ENCODE data around the gene NNMT. TPM values are rescaled to one million over a fixed set of nuclear protein-coding genes. Genes with fewer than 3 reads are reported as not detected.

Gene NNMT
- total RNA-seq, 1 experiment from 2014 or later = not detected

DNA sequence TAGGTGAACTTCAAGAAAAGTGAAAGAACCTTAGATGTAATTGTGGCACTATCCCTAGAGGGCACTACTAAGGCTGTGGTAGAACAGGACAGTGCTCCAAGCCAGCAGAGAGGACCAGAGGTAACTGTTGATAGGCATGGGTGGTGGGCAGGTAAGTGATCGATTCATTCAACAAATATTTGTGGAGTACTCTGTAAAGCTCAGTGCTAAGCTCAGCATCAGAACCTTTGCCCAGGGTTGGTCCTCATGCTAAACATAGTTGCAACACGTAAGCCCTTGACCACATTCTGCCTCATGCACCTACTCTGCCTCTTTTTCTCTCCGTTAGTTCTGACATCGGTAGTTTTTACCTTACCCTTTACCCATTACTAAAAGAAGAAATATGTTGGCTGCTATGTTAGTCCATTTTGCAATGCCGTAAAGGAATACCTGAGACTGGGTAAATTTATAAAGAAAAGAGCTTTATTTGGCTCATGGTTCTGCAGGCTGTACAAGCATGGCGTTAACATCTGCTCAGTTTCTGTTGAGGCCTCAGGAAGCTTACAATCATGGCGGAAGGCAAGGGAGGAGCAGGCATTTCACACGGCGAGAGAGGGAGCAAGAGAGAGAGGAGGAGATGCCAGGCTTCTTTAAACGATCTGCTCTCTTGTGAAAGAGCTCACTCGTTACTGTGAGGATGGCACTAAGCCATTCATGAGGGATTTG is 18.4 kb upstream of the NNMT start:
- no peak for DNase-seq
- no peak overlapping the region for H3T11ph ChIP-seq (ENCODE audit: low read length)
- H3K23ac ChIP-seq (ENCODE audit: insufficient read length, low read depth, low read length) = no peak overlapping the region
- no peak overlapping the region for H3K4ac ChIP-seq (ENCODE audit: low read depth, low read length)
- no peaks in the 10 kb centered on the region for H3K23me2 ChIP-seq (ENCODE audit: insufficient read length, low read depth, low read length, poor library complexity, severe bottlenecking)
- H3K14ac ChIP-seq (ENCODE audit: insufficient read depth, low read length) = no peak overlapping the region
- H2BK15ac ChIP-seq (ENCODE audit: low read depth, low read length) = no peak overlapping the region
- no peak overlapping the region for H2BK5ac ChIP-seq (ENCODE audit: insufficient read length, low read length)
- no peak overlapping the region for H2BK12ac ChIP-seq (ENCODE audit: insufficient read length, low read depth, low read length)
- H3K79me1 ChIP-seq (ENCODE audit: insufficient read depth, low read depth, low read length, poor library complexity, severe bottlenecking) = no peaks in the 10 kb centered on the region
- no peak overlapping the region for H3K27ac ChIP-seq (ENCODE audit: insufficient read length, low read depth, low read length)
- WGBS (ENCODE audit: extremely low coverage, insufficient read length, low lambda C conversion rate) = no CpG with 5 or more reads among the region's 11 CpGs
- no peak overlapping the region for H2BK120ac ChIP-seq (ENCODE audit: low read depth, low read length, poor library complexity, severe bottlenecking)
- Mint-ChIP-seq H3K4me3 (no peak overlapping the region), H3K4me1 (peaks cover 0 to 7% of the 10 kb centered on the region in 2 experiments; a peak in 2 of 4 replicates), H3K27me3 (ENCODE audit: low read depth) (peaks cover 24% of the 10 kb centered on the region), H3K27ac (no peak overlapping the region), H3K9me3 (no peaks in the 10 kb centered on the region), H3K36me3 (ENCODE audit: insufficient read depth in 1 of 3, low read depth in 3 of 3) (no peaks in the 10 kb centered on the region)
- no peaks in the 10 kb centered on the region for H3K9me3 ChIP-seq (ENCODE audit: control insufficient read depth, low read depth, low read length)
- no peak overlapping the region for H4K8ac ChIP-seq (replicated peaks; ENCODE audit: insufficient read length, low read depth, low read length)
- no peak overlapping the region for H3K18ac ChIP-seq (ENCODE audit: insufficient read length, low read depth, low read length)
- no peak overlapping the region for H2AFZ ChIP-seq (ENCODE audit: low read length)
- H2BK20ac ChIP-seq (ENCODE audit: low read depth, low read length, poor library complexity, severe bottlenecking) = no peak overlapping the region
- no peaks in the 10 kb centered on the region for H3K4me1 ChIP-seq (ENCODE audit: insufficient read depth, low read length)
- no peak overlapping the region for H2AK5ac ChIP-seq (ENCODE audit: insufficient read length, low read length)
- H4K91ac ChIP-seq (ENCODE audit: insufficient read length, low read depth, low read length) = no peak overlapping the region
- no peak overlapping the region for H3K9ac ChIP-seq (ENCODE audit: extremely low read depth, insufficient read length, low read length)
- no peak overlapping the region for H4K5ac ChIP-seq (ENCODE audit: insufficient read length, low read depth, low read length)
- H4K20me1 ChIP-seq (ENCODE audit: control insufficient read depth, insufficient read depth, insufficient read length) = no peaks in the 10 kb centered on the region
- TF ChIP-seq, protein P1, sequence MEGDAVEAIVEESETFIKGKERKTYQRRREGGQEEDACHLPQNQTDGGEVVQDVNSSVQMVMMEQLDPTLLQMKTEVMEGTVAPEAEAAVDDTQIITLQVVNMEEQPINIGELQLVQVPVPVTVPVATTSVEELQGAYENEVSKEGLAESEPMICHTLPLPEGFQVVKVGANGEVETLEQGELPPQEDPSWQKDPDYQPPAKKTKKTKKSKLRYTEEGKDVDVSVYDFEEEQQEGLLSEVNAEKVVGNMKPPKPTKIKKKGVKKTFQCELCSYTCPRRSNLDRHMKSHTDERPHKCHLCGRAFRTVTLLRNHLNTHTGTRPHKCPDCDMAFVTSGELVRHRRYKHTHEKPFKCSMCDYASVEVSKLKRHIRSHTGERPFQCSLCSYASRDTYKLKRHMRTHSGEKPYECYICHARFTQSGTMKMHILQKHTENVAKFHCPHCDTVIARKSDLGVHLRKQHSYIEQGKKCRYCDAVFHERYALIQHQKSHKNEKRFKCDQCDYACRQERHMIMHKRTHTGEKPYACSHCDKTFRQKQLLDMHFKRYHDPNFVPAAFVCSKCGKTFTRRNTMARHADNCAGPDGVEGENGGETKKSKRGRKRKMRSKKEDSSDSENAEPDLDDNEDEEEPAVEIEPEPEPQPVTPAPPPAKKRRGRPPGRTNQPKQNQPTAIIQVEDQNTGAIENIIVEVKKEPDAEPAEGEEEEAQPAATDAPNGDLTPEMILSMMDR (conservative IDR thresholded peaks at IDR 0.05) = no peak
- H3K56ac ChIP-seq (ENCODE audit: insufficient read length, low read depth, low read length) = no peak overlapping the region
- no peak overlapping the region for H3K4me2 ChIP-seq (ENCODE audit: insufficient read depth, insufficient read length, low read length)
- no peaks in the 10 kb centered on the region for H3K27me3 ChIP-seq (ENCODE audit: insufficient read depth, low read length)
- no peaks in the 10 kb centered on the region for H3K79me2 ChIP-seq (ENCODE audit: insufficient read depth, low read length)
